Neural progenitor cell (in vitro differentiated cells): Measurements from ENCODE around the gene TRAF4.

Experiments used
- EZH2 ChIP-seq: fragments of 200-600 bp; sonication (generic); IDR thresholded peaks from 2 replicates; pipeline ENCODE4 v1.6.1; 2017; ENCODE audit warnings: antibody characterized with exemption, mild to moderate bottlenecking, moderate library complexity
- TF ChIP-seq, protein P1 (sequence below): fragments of 200-600 bp; sonication (generic); IDR thresholded peaks from 2 replicates; pipeline ENCODE4 v1.5.1; 2017; ENCODE audit warnings: antibody characterized with exemption, mild to moderate bottlenecking

DNA sequence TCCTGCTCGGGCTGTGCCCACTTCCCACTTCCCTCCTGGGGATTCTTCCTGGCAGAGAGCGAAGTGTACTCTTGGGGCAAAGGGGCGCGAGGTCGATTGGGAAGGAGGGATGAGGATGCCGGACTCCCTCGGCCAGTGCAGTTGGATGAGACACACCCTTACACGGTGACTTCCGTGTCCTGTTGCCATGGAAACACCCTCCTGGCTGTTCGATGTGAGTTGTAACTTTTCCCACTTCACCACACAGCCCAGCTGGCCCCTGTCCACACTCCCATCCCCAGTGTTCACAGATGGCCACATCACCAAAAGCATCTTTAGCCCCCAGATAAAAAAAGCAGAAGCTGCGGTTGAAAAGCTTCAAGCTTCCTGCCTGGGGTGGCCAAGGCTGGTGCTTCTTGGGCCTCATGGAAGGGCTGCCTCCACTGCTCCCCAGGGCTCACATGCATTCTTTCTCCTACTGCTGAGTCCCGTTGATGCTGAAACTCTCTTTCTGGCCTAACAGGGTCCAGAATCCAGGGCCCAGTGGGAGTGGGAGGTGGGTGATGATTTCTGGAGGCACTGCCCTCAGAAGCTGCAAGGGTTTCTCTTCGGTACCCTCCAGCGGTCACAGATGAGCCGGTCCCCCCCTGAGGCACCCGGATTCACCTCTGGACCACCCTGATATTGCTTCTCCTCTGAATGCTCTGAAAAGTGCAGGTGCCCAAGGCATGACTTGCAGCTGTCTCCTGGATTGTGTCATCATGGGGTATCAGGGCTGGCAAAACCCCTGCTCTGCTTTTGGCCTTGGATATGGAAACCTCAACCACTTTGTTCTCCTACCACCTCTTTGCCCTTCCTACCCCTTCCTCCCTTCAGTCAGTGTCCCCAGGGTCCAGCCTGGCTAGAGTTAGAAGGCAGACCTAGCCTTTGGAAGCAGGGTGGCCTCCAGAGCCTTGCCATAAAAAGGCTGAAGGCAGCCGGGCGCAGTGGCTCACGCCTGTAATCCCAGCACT is 2.2 kb upstream of the TRAF4 start:
- TF ChIP-seq EZH2: no peak
- TF ChIP-seq, protein P1, sequence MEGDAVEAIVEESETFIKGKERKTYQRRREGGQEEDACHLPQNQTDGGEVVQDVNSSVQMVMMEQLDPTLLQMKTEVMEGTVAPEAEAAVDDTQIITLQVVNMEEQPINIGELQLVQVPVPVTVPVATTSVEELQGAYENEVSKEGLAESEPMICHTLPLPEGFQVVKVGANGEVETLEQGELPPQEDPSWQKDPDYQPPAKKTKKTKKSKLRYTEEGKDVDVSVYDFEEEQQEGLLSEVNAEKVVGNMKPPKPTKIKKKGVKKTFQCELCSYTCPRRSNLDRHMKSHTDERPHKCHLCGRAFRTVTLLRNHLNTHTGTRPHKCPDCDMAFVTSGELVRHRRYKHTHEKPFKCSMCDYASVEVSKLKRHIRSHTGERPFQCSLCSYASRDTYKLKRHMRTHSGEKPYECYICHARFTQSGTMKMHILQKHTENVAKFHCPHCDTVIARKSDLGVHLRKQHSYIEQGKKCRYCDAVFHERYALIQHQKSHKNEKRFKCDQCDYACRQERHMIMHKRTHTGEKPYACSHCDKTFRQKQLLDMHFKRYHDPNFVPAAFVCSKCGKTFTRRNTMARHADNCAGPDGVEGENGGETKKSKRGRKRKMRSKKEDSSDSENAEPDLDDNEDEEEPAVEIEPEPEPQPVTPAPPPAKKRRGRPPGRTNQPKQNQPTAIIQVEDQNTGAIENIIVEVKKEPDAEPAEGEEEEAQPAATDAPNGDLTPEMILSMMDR: no peak
